IPS-15b (cell line): ENCODE data around the gene IFIT1B.
"Not testable (repeated sequence)": the region's sequence is repeated elsewhere in the genome, so short reads cannot be mapped to it uniquely, and the experiment has no call there.

ENCODE experiments used
- H3K27me3 ChIP-seq: one replicate; pipeline ENCODE4 v1.6.1; 2013; ENCODE audit warnings: low read length; ENCODE audit not compliant: control insufficient read depth, insufficient read depth
- H3K36me3 ChIP-seq: one replicate; pipeline ENCODE4 v1.6.1; 2013; ENCODE audit warnings: low read length; ENCODE audit not compliant: control insufficient read depth, insufficient read depth
- H3K4me1 ChIP-seq: one replicate; pipeline ENCODE4 v1.6.1; 2013; ENCODE audit warnings: mild to moderate bottlenecking, low read length; ENCODE audit not compliant: control insufficient read depth, insufficient read depth
- H3K4me3 ChIP-seq: one replicate; pipeline ENCODE4 v1.5.1; 2013; ENCODE audit warnings: low read depth, low read length
- H3K9ac ChIP-seq: one replicate; pipeline ENCODE4 v1.6.1; 2013; ENCODE audit warnings: low read depth, mild to moderate bottlenecking, low read length
- H3K9me3 ChIP-seq: one replicate; pipeline ENCODE4 v1.6.1; 2013; ENCODE audit warnings: mild to moderate bottlenecking, low read length; ENCODE audit not compliant: control insufficient read depth, insufficient read depth

IFIT1B gene

GRCh38 chr10:89409282-89409681 lies 31.4 kb downstream of the IFIT1B start:
- H3K4me3 ChIP-seq, H3K4me1 ChIP-seq, H3K9me3 ChIP-seq, H3K9ac ChIP-seq, H3K27me3 ChIP-seq, H3K36me3 ChIP-seq: not testable (repeated sequence)

GRCh38 chr10:89410551-89410950 lies 32.7 kb downstream of the IFIT1B start:
- not testable (repeated sequence) for H3K9me3 ChIP-seq, H3K4me3 ChIP-seq, H3K4me1 ChIP-seq, H3K9ac ChIP-seq, H3K36me3 ChIP-seq, H3K27me3 ChIP-seq

DNA sequence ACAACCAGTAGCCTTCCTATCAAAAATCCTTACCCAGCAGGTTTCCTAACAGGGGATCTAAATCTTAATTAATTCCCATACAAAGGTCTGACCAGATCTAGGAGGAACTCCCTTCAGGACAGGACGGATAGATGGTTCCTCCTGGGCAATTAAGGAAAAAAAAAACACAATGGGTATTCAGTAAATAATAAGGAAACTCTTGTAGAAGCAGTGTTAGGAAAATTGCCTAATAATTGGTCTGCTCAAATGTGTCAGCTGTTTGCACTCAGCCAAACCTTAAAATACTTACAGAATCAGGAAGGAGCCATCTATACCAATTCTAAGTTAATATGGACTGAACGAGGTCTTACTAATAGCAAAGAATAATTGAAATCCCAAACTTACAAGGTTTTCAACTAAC lies 33.3 kb downstream of the IFIT1B start:
- H3K4me3 ChIP-seq, H3K36me3 ChIP-seq, H3K9ac ChIP-seq, H3K9me3 ChIP-seq, H3K4me1 ChIP-seq: not testable (repeated sequence)
- peaks cover 10% of the 10 kb centered on the region for H3K27me3 ChIP-seq

- not testable (repeated sequence) for H3K4me1 ChIP-seq, H3K9me3 ChIP-seq, H3K9ac ChIP-seq, H3K36me3 ChIP-seq, H3K4me3 ChIP-seq
- H3K27me3 ChIP-seq: peaks cover 16% of the 10 kb centered on the region
Observed at GRCh38 chr10:89412276-89412675, 34.4 kb downstream of the IFIT1B start.

- H3K27me3 ChIP-seq: peaks cover 16% of the 10 kb centered on the region
- no peak overlapping the region for H3K4me3 ChIP-seq
- H3K4me1 ChIP-seq: peaks cover 10% of the 10 kb centered on the region
- H3K36me3 ChIP-seq: no peaks in the 10 kb centered on the region
- no peak overlapping the region for H3K9ac ChIP-seq
- no peaks in the 10 kb centered on the region for H3K9me3 ChIP-seq
Observed at GRCh38 chr10:89413398-89413912, 35.6 kb downstream of the IFIT1B start.

DNA sequence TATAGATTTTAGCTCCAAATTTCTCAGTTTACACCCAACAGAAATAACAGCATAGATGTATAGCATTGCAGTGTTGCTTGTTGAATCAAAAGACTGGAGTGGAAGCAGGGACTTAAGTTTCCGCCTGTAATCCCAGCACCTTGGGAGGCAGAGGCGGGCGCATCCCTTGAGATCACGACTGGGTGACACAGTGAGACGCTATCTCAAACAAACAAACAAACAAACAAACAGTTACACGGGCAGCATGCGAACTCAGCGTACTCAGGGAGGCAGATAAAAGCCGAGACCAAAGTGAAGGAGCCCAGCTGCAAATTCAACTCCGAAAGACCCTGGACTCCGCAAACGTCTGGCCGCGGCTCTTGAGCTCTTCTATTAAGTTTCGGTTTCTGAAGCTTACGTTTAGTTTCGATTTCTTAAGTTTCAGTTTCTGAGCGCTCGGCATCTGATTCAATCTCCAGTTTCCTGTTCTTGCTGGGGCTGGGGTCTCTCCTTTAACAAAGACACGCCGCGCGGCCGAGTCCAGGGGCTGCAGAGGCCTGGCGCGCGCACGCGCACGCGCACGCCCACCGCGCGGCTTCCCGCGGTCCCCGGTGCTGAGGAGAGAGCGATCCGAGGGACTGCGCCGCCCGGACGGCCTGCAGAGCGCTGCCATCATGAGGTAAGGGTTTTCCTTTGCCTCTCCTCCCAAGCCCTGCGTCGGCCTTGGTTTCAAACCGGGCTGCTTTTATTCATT lies 36.5 kb downstream of the IFIT1B start, which contains the start of gene IFIT5:
Gene IFIT5, plus strand, starts transcription at position 423 of the 733 bp plus-strand sequence. Its CDS starts 231 bp downstream, at position 654.
- H3K4me3 ChIP-seq: peak within 1 kb of the TSS; percentile 68
- no peak within 1 kb of the TSS for H3K9ac ChIP-seq
- H3K36me3 ChIP-seq: no peaks in the 10 kb centered on the region
- peaks cover 16% of the 10 kb centered on the region for H3K27me3 ChIP-seq
- no peaks in the 10 kb centered on the region for H3K9me3 ChIP-seq
- H3K4me1 ChIP-seq: peaks cover 15% of the 10 kb centered on the region

DNA sequence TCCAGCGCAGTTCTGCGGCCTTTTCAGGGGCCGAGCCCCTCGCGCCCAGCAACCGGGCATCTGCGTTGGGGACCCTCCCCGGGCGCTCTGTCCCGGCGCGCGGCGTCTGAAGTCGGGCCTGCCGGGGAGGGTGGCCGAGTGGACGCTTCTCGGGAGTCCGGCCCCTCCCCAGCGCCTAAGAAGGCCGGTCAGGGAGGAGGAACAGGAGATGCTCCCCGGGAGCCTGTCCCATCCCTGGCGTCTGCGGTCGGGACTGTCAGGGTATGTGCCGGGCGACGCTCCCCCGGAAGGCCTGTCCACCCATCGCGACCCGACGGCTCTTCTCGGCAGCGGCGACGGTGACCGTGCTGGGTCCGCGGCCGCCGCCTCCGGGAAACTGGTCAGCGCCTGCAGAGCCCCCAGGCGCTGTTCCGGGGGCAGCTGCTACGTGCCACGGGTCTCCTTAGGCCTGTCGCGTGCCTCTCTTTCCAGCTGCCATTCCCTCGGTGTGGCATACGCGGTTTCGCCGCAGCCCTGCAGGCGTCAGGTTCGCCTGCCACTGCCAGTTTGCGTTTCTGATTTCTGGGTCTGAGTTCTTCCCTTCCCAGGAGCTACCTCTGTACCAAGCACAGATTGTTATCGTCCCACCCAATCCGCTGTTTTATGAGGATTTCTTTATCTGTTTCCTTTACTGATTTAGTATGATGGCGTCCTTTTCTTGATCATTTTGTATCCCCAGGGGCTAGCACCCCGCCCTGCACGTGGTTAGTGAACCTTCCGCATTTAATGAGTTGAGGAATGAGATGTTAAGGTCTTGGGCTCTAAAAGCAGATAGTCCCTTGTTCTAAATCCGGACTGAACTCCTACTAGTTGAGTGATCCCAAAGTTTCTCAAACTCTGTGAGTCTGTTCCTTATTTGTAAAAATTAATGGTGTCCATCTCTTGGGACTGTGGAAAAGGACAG lies 37.3 kb downstream of the IFIT1B start:
- Histone ChIP-seq H3K27me3 (peaks cover 16% of the 10 kb centered on the region), H3K9ac (no peak overlapping the region), H3K4me3 (peak overlapping the region; percentile 68), H3K36me3 (no peaks in the 10 kb centered on the region), H3K4me1 (peaks cover 15% of the 10 kb centered on the region), H3K9me3 (no peaks in the 10 kb centered on the region)

GRCh38 chr10:89416465-89416864 lies 38.6 kb downstream of the IFIT1B start:
- Histone ChIP-seq H3K4me1 (peaks cover 15% of the 10 kb centered on the region), H3K36me3 (no peaks in the 10 kb centered on the region), H3K4me3 (no peak overlapping the region), H3K9ac (no peak overlapping the region), H3K9me3 (no peaks in the 10 kb centered on the region), H3K27me3 (peaks cover 16% of the 10 kb centered on the region)

DNA sequence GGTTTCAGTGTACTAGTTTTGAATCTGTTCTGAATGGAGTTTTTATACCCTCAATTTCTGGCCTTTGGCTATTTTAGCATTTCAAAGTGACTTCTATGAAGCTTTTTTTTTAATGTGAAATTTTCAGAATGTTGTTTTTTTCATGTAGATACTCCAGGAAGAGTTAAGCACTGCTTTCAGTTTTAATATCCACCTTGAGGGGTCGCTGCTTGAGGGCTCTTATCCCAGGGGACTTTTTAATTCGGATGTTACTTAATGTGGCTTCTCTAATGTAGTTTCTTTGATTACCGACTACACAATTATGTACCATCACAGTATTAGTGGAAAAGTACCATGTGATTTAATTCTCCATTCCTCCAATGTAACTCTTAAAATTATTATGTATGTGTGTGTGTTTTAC lies 41.7 kb downstream of the IFIT1B start:
- no peak overlapping the region for H3K9ac ChIP-seq
- no peaks in the 10 kb centered on the region for H3K36me3 ChIP-seq
- no peaks in the 10 kb centered on the region for H3K9me3 ChIP-seq
- H3K4me1 ChIP-seq: peaks cover 15% of the 10 kb centered on the region
- H3K27me3 ChIP-seq: peaks cover 16% of the 10 kb centered on the region
- no peak overlapping the region for H3K4me3 ChIP-seq

DNA sequence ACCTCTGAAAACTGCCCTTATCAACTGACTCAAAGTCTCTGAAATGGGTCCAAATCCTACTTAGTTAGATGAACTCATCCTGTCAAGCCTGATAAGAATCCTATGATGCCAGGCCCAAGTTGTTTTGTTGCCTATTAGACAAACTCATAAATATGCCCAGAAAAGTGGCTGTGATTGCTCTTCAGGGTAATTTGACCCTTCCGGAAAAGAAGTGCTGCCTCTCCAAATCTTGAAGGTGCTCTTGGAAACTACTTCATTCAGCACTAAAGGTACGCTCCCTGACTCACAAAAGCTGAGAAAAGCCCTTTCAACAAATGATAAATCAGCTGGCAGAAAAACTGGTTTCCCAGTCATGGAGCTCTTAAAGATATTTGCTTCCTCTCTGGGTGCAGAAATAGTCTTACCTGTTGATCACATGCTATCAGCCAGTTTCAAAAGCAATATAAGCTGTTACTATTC lies 43.2 kb downstream of the IFIT1B start:
- Histone ChIP-seq H3K36me3 (no peaks in the 10 kb centered on the region), H3K27me3 (peaks cover 7% of the 10 kb centered on the region), H3K4me1 (peaks cover 10% of the 10 kb centered on the region), H3K4me3 (no peak overlapping the region), H3K9me3 (no peaks in the 10 kb centered on the region), H3K9ac (no peak overlapping the region)

- peaks cover 10% of the 10 kb centered on the region for H3K4me1 ChIP-seq
- H3K9ac ChIP-seq: no peak overlapping the region
- no peaks in the 10 kb centered on the region for H3K27me3 ChIP-seq
- H3K4me3 ChIP-seq: no peak overlapping the region
- H3K36me3 ChIP-seq: no peaks in the 10 kb centered on the region
- H3K9me3 ChIP-seq: no peaks in the 10 kb centered on the region
Observed at GRCh38 chr10:89425000-89425399, 47.1 kb downstream of the IFIT1B start.
